Suprapubic skin (tissue), 4 donors: ENCODE results near the gene NPW.

Experiments used
- POLR2A ChIP-seq, 2 donors: fragments of 450-650 bp; IDR thresholded peaks; one replicate each; pipeline ENCODE4 v1.6.1; 2017; ENCODE audit warnings: antibody characterized with exemption in 2 of 2, mild to moderate bottlenecking in 2 of 2, moderate library complexity in 2 of 2
- POLR2AphosphoS5 ChIP-seq, 3 donors: sonication (generic); formaldehyde crosslinking; IDR thresholded peaks; one replicate each; pipeline ENCODE4 v1.6.1; 2017; ENCODE audit warnings: antibody characterized with exemption in 3 of 3
- TF ChIP-seq, protein P1 (sequence below), 2 donors: fragments of 200-600 bp in 1 of 2; fragments of 450-650 bp in 1 of 2; sonication (generic) in 1 of 2; IDR thresholded peaks; one replicate each; pipeline ENCODE4 v1.5.1; 2016 to 2019; ENCODE audit warnings: antibody characterized with exemption in 2 of 2, mild to moderate bottlenecking in 1 of 2, moderate library complexity in 1 of 2

DNA sequence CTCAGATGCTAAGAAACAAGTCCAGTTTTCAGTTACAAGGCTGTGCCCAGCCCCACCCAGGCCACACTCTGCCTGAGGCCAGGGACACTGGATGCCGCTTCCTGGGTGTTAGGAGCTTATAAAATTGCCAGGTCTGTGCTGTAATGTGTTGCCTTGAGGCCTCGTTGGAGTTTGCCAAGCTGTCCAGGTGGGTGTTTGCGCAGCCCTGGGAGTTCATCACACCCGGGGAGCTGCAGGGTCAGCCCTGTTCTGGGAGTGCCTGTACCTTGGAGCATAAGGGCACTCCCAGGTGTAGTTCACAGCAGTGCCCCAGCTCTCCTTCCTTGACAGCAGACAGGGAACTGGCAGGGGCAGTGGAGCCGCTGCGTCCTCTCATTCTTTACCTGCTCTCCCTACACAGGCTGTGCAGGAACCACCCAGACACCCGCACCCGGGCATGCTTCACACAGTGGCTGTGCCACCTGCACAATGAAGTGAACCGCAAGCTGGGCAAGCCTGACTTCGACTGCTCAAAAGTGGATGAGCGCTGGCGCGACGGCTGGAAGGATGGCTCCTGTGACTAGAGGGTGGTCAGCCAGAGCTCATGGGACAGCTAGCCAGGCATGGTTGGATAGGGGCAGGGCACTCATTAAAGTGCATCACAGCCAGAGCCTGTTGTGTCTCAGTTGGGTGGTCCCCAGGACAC is 34.0 kb upstream of the NPW start:
- TF ChIP-seq, protein P1, sequence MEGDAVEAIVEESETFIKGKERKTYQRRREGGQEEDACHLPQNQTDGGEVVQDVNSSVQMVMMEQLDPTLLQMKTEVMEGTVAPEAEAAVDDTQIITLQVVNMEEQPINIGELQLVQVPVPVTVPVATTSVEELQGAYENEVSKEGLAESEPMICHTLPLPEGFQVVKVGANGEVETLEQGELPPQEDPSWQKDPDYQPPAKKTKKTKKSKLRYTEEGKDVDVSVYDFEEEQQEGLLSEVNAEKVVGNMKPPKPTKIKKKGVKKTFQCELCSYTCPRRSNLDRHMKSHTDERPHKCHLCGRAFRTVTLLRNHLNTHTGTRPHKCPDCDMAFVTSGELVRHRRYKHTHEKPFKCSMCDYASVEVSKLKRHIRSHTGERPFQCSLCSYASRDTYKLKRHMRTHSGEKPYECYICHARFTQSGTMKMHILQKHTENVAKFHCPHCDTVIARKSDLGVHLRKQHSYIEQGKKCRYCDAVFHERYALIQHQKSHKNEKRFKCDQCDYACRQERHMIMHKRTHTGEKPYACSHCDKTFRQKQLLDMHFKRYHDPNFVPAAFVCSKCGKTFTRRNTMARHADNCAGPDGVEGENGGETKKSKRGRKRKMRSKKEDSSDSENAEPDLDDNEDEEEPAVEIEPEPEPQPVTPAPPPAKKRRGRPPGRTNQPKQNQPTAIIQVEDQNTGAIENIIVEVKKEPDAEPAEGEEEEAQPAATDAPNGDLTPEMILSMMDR (IDR thresholded peaks at IDR 0.05): no peak
- no peak for TF ChIP-seq POLR2A (IDR thresholded peaks at IDR 0.05)
- no peak for TF ChIP-seq POLR2AphosphoS5 (IDR thresholded peaks at IDR 0.05)
